Jurkat, Clone E6-1 (cell line): ENCODE data around the gene PLEKHA8. TPM values are rescaled to one million over a fixed set of nuclear protein-coding genes. Genes with fewer than 3 reads are reported as not detected.

Source experiments
- DNase-seq: peaks from one replicate; pipeline ENCODE4 v3.0.0-alpha.2; 2011; ENCODE audit warnings: low read depth, low spot score
- H3K4me3 ChIP-seq: 2 replicates; pipeline ENCODE4 v1.5.1; 2011; ENCODE audit warnings: mild to moderate bottlenecking, low read length, control low read depth, moderate library complexity
- polyA plus RNA-seq: library from polyadenylated mRNA; unstranded; fragments of >200 nt; gene quantifications from one replicate; pipeline ENCODE4 v1.2.1, GENCODE V29; 2012; ENCODE audit warnings: missing spikeins; ENCODE audit not compliant: insufficient read length, insufficient read depth

PLEKHA8 gene, protein sequence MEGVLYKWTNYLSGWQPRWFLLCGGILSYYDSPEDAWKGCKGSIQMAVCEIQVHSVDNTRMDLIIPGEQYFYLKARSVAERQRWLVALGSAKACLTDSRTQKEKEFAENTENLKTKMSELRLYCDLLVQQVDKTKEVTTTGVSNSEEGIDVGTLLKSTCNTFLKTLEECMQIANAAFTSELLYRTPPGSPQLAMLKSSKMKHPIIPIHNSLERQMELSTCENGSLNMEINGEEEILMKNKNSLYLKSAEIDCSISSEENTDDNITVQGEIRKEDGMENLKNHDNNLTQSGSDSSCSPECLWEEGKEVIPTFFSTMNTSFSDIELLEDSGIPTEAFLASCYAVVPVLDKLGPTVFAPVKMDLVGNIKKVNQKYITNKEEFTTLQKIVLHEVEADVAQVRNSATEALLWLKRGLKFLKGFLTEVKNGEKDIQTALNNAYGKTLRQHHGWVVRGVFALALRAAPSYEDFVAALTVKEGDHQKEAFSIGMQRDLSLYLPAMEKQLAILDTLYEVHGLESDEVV
- 25.2 TPM for polyA plus RNA-seq

DNA sequence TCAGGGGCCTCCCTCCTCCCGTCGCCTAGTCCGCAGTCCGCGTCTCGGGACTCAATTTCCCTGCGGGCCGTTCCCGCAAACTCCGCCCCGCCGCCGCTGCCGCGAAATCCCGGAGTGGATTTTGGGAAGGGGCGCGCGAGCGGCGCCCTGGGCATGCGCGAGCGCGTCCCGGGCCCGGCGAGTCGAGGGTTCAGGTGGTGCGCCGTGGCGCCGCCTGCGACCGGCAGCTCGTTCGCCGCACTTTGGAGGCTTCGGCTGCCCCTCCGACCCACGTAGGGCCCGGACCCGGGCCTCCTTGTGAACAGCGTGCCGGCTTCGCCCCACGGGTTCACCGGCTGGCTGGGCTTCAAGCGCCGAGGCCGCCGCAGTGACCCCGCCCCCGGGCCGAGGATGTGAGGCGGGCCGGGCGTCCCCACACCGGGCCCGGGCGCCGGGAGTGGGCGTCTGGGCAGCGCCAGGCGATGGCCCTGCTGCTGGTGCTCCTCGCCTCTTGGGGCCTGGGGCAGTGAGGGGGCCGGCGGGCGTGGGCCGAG is at the start of gene PLEKHA8:
PLEKHA8 (plus strand) TSS at position 197 of the 533 bp plus-strand sequence. CDS start 351 bp downstream, outside the sequence.
- peak; percentile 85 for DNase-seq
- H3K4me3 ChIP-seq: peak within 1 kb of the TSS; percentile 94

DNA sequence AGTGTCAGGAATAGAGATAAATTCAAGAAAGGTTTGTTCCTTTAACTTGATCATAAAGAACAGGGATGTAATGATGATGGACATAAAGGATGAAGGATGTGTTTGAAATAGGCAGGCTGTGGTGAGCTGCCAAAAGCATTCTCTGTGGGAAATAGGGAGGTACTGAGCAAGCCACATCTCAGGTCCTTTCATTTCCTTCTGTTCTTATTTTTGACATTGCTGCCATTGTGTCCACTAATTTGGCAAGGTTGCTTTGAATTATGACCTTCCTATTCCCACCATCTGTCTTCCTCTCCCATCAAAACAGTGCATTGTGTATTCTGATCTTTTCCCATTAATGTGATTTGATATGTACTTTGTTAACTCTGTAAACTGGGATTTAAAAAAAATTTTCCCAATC is 48.1 kb upstream of the PLEKHA8 start:
- DNase-seq: no peak
- no peak overlapping the region for H3K4me3 ChIP-seq

- no peak for DNase-seq
- no peak overlapping the region for H3K4me3 ChIP-seq
Observed at GRCh38 chr7:29987083-29987482, 41.1 kb upstream of the PLEKHA8 start.

GRCh38 chr7:29987811-29988317 is 40.3 kb upstream of the PLEKHA8 start:
- H3K4me3 ChIP-seq: no peak overlapping the region
- DNase-seq: no peak

DNA sequence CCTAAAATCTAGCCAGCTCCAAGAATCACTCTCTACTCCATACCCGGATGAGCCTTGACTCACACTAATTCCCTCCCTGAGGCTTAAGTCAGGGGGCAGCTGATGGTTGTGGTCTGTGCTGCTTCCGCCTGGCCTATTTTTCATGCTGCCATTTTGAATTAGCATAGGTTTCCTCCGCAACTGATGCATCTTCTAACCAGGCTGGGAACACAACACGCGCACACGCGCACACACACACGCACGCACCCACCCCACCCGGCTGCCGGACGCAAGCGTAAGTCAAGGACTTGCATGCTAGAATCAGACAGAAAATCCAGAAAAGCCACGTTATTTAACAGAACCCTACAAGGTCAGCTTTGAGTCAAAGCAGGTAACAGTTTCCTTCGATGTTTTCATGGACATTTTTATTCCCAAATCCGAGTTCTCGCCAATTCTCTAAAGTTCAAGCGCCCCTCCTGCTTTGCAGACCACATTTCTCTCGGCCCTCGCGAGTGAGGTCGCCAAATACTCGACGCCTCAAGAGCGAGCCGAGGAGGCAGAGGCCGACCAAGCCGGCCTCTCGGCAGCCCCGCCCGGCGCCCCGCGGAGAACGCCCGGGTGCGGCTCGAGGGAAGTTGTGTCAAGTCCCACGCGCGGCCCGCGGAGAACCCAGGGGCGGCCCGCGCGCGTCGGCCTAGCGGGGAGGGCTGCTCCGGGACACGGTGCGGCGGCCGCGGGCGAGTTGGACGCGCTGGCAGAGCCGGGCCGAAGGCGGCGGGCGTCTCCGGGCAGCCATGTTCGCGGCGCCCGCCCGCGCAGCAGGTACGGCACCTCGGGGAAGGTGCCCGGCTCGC is 39.6 kb upstream of the PLEKHA8 start:
- peak overlapping the region; percentile 72 for H3K4me3 ChIP-seq
- DNase-seq: no peak

- H3K4me3 ChIP-seq: peak within 1 kb of the TSS; percentile 72
- no peak for DNase-seq
Observed at GRCh38 chr7:29989257-29989995, 38.8 kb upstream of the PLEKHA8 start, which contains the start of gene SCRN1. SCRN1 (minus strand) TSS chr7:29989801; CDS start chr7:29969067, 20,734 bp downstream.

- no peak overlapping the region for H3K4me3 ChIP-seq
- DNase-seq: no peak
Observed at GRCh38 chr7:29990931-29991330, 37.3 kb upstream of the PLEKHA8 start.

GRCh38 chr7:29991937-29992336 is 36.3 kb upstream of the PLEKHA8 start:
- no peak for DNase-seq
- no peak overlapping the region for H3K4me3 ChIP-seq

- no peak overlapping the region for H3K4me3 ChIP-seq
- DNase-seq: no peak
Observed at GRCh38 chr7:29993140-29993539, 35.1 kb upstream of the PLEKHA8 start.

DNA sequence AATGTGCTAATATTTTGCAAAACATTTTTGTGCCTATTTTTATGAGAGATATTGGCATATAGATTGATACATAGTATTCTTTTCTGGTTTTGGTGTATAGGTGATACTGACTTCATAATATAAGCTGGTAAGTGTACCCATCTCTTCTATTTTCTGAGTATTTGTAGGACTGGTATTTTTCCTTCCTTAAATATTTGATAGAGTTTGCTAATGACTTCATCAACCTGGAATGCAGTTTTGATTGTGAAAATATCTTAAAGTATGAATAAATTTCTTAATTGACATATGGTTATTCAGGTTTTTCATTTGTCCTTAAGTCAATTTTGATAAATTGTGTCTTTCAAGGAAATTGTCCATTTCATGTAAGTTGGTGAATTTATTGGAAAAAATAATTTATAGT is 32.6 kb upstream of the PLEKHA8 start:
- no peak for DNase-seq
- no peak overlapping the region for H3K4me3 ChIP-seq

DNA sequence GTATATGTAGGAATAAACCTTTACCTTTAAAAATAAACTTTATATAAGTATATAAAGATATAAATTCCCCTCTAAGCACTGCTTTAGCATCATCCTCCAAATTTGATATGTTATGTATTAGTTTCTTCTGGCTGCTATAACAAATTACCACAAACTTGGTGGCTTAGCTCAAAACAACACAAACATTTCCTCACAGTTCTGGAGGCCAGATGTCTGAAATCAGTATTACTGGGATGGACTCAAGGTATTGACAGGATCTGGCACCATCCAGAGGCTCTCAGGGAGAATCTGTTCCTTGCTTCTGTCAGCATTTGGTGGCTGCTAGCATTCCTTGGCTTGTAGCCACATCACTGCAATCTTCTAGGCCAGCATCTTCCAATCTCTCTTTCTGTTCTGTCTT is 31.9 kb upstream of the PLEKHA8 start:
- no peak overlapping the region for H3K4me3 ChIP-seq
- DNase-seq: no peak

DNA sequence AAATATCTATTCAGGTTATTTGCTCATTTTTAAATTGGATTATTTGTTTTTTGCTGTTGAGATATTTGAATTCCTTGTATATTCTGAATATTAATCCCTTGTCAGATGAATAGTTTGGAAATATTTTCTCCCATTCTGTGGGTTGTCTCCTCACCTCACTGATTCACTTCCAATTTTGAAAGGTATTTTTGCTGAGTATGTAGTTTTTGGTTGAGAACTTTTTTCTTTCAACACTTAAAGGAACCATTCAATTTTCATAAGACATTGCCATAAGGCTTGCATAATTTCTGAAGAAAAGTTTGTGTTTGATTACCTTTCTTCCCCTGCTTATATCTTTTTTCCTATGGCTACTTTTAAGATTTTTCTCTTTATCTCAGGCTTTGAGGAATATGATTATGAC is 29.7 kb upstream of the PLEKHA8 start:
- no peak overlapping the region for H3K4me3 ChIP-seq
- no peak for DNase-seq

GRCh38 chr7:30001998-30002397 is 26.2 kb upstream of the PLEKHA8 start:
- no peak overlapping the region for H3K4me3 ChIP-seq
- no peak for DNase-seq

- H3K4me3 ChIP-seq: no peak overlapping the region
- no peak for DNase-seq
Observed at GRCh38 chr7:30003098-30003497, 25.1 kb upstream of the PLEKHA8 start.

GRCh38 chr7:30005464-30005863 is 22.7 kb upstream of the PLEKHA8 start:
- no peak for DNase-seq

GRCh38 chr7:30010021-30010420 is 18.2 kb upstream of the PLEKHA8 start:
- no peak for DNase-seq
- H3K4me3 ChIP-seq: no peak overlapping the region

More at GRCh38 chr7:30005464-30005863, 22.7 kb upstream of the PLEKHA8 start:
- no peak overlapping the region for H3K4me3 ChIP-seq

DNA sequence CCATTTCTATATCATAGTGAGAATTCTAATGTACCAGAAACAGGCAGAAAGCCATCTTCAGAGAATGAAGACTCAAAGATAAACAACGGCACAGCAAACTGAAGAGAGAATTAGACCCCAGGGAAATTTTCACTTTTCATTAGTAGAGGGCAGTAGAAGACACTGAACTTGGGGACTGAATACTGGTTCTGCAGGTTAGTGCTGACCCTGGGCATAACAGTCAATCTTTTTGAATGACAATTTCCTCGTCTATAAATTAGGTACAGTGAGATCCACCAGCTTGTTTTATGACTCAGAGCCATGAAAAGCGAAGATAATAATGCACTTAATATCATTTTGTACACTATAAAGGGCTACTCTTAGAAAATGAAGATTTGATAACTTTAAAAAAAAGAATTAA is 15.5 kb upstream of the PLEKHA8 start:
- H3K4me3 ChIP-seq: no peak overlapping the region
- DNase-seq: no peak

DNA sequence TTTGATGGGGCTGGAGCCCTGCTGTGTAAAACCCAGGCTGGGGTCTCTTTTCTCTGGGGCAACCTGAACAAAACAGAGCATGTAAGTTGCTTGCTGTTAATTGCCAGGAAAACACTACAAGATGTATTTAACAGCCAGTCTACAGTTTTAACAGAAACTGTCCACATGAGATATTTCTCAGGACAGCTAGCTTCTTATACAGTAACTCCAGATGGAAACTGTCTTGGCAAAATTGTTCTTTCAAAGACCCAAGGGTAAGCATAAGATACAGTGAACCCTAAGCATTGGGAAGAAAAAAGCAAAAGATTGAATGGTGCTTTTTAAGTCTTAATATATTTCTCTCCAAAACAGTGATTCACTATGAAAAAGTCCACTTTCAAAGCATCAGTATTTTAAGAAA is 9.8 kb upstream of the PLEKHA8 start:
- DNase-seq: no peak
- H3K4me3 ChIP-seq: no peak overlapping the region

DNA sequence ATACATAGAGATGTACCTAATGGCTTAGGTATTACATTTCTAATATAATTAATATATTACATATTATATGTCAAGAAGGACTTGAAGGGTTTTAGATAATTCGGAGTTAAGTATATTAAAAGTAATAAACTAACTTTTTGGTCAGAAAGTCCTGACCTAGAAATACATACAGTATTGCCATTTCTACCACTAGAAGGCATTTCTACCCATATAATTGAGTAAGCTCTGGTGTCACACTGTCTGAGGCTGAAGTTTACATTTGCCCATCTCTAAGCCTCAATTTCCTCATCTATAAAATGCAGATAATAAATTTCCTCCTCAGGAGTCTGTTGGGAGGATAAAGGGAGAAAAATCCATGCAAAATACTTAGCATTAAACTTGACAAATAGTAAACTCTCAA is 8.8 kb upstream of the PLEKHA8 start:
- no peak for DNase-seq
- no peak overlapping the region for H3K4me3 ChIP-seq
